K562 (cell line): ENCODE measurements around the gene DHPS. TPM values are rescaled to one million over a fixed set of nuclear protein-coding genes. Genes with fewer than 3 reads are reported as not detected.

Experiments used
- SIN3A ChIP-seq, 2 experiments: fragments of 150-350 bp in 1 of 2; IDR thresholded peaks; 2 replicates each; pipeline ENCODE4 v1.6.1; 2011 to 2016; ENCODE audit warnings: borderline replicate concordance in 2 of 2, low read depth in 2 of 2, low read length in 2 of 2, mild to moderate bottlenecking in 2 of 2, moderate library complexity in 2 of 2; ENCODE audit not compliant: control insufficient read depth in 1 of 2
- TAF9B ChIP-seq: fragments of 450-650 bp; IDR thresholded peaks from 2 replicates; pipeline ENCODE4 v1.6.1; 2018; ENCODE audit warnings: mild to moderate bottlenecking; ENCODE audit not compliant: partially characterized antibody
- ZNF239 ChIP-seq: fragments of 250-450 bp; sonication (Bioruptor Pico); IDR thresholded peaks from 2 replicates; pipeline ENCODE4 v1.4.0; 2020; ENCODE audit warnings: mild to moderate bottlenecking
- polyA plus RNA-seq, 8 experiments: library from polyadenylated mRNA; depleted of rRNA in 4 of 8; stranded (reverse) in 5 of 8; unstranded in 3 of 8; fragments of >200 nt; fragmentation: Nextera tagmentation in 2 of 8; fragmentation: Illumina TruSeq in 1 of 8; extraction: Ambion mirVana in 2 of 8; extraction: Trizol in 1 of 8; gene quantifications; 2 replicates each; pipeline versions ENCODE4 v1.2.1 to v1.2.3, GENCODE V29; 2011 to 2014; ENCODE audit warnings: inconsistent platforms in 1 of 8, missing spikeins in 1 of 8
- total RNA-seq, 7 experiments: library from RNA; depleted of rRNA in 6 of 7; stranded (reverse); fragments of >200 nt in 6 of 7; fragmentation: Illumina TruSeq in 2 of 7; extraction: Trizol in 2 of 7; gene quantifications; 2 replicates each; pipeline versions ENCODE4 v1.2.1 to v1.2.3, GENCODE V29; 2011 to 2021; ENCODE audit warnings: low replicate concordance in 1 of 7
- TF ChIP-seq, protein P1 (sequence below): fragments of 200-600 bp; sonication (generic); IDR thresholded peaks from one replicate; pipeline ENCODE4 v1.6.1; 2012; ENCODE audit warnings: mild to moderate bottlenecking, low read depth, low read length, inconsistent platforms
- TF ChIP-seq, protein P2 (sequence below): fragments of 450-650 bp; IDR thresholded peaks from 2 replicates; pipeline ENCODE4 v1.7.0; 2016; ENCODE audit warnings: borderline replicate concordance
- TF ChIP-seq, protein P3 (sequence below): fragments of 450-650 bp; IDR thresholded peaks from 2 replicates; pipeline ENCODE4 v1.6.1; 2018; ENCODE audit not compliant: partially characterized antibody

DHPS gene
- total and polyA plus RNA-seq, 9 of the 15 experiments (the other 6 are each of a cell fraction or from before 2014, with no cell fraction given), result 47.1 to 110 (median 79.9) TPM

DNA sequence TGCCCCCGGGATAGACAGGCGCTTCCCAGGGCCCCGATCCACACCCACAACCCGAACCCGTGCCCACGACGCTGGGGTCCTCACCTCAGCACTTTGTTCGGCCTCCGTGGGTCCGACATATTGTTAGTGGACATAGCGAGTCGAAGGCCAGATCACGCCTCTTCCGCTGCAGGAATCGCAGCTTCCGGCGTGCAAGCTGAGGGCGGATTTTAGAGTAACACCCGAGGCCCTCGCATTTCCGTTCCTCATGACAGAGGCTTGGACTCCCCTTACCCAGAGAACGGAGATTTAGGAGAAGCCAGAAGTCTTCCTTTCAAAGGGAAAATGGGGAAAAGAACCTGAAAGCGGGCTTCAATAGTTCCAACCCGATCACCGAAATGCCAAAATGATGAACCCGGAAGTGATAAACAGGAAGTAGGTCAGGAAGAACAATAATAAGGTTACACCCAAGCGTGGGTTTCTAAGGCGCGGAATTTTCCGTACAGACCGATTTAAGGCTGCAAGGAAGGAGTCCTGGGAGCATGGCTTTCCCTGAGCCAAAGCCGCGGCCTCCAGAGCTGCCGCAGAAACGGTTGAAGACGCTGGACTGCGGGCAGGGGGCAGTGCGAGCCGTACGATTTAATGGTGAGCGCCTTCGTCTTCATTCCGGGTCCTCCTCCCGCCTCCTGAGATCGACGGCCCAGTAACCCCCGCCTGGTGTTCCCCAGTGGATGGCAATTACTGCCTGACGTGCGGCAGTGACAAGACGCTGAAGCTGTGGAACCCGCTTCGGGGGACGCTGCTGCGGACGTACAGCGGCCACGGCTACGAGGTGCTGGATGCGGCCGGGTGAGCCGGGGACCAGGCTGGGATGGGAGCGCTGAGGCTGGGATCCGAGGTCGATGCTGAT lies 12.2 kb downstream of the DHPS start (continued):
- TF ChIP-seq, protein P1, sequence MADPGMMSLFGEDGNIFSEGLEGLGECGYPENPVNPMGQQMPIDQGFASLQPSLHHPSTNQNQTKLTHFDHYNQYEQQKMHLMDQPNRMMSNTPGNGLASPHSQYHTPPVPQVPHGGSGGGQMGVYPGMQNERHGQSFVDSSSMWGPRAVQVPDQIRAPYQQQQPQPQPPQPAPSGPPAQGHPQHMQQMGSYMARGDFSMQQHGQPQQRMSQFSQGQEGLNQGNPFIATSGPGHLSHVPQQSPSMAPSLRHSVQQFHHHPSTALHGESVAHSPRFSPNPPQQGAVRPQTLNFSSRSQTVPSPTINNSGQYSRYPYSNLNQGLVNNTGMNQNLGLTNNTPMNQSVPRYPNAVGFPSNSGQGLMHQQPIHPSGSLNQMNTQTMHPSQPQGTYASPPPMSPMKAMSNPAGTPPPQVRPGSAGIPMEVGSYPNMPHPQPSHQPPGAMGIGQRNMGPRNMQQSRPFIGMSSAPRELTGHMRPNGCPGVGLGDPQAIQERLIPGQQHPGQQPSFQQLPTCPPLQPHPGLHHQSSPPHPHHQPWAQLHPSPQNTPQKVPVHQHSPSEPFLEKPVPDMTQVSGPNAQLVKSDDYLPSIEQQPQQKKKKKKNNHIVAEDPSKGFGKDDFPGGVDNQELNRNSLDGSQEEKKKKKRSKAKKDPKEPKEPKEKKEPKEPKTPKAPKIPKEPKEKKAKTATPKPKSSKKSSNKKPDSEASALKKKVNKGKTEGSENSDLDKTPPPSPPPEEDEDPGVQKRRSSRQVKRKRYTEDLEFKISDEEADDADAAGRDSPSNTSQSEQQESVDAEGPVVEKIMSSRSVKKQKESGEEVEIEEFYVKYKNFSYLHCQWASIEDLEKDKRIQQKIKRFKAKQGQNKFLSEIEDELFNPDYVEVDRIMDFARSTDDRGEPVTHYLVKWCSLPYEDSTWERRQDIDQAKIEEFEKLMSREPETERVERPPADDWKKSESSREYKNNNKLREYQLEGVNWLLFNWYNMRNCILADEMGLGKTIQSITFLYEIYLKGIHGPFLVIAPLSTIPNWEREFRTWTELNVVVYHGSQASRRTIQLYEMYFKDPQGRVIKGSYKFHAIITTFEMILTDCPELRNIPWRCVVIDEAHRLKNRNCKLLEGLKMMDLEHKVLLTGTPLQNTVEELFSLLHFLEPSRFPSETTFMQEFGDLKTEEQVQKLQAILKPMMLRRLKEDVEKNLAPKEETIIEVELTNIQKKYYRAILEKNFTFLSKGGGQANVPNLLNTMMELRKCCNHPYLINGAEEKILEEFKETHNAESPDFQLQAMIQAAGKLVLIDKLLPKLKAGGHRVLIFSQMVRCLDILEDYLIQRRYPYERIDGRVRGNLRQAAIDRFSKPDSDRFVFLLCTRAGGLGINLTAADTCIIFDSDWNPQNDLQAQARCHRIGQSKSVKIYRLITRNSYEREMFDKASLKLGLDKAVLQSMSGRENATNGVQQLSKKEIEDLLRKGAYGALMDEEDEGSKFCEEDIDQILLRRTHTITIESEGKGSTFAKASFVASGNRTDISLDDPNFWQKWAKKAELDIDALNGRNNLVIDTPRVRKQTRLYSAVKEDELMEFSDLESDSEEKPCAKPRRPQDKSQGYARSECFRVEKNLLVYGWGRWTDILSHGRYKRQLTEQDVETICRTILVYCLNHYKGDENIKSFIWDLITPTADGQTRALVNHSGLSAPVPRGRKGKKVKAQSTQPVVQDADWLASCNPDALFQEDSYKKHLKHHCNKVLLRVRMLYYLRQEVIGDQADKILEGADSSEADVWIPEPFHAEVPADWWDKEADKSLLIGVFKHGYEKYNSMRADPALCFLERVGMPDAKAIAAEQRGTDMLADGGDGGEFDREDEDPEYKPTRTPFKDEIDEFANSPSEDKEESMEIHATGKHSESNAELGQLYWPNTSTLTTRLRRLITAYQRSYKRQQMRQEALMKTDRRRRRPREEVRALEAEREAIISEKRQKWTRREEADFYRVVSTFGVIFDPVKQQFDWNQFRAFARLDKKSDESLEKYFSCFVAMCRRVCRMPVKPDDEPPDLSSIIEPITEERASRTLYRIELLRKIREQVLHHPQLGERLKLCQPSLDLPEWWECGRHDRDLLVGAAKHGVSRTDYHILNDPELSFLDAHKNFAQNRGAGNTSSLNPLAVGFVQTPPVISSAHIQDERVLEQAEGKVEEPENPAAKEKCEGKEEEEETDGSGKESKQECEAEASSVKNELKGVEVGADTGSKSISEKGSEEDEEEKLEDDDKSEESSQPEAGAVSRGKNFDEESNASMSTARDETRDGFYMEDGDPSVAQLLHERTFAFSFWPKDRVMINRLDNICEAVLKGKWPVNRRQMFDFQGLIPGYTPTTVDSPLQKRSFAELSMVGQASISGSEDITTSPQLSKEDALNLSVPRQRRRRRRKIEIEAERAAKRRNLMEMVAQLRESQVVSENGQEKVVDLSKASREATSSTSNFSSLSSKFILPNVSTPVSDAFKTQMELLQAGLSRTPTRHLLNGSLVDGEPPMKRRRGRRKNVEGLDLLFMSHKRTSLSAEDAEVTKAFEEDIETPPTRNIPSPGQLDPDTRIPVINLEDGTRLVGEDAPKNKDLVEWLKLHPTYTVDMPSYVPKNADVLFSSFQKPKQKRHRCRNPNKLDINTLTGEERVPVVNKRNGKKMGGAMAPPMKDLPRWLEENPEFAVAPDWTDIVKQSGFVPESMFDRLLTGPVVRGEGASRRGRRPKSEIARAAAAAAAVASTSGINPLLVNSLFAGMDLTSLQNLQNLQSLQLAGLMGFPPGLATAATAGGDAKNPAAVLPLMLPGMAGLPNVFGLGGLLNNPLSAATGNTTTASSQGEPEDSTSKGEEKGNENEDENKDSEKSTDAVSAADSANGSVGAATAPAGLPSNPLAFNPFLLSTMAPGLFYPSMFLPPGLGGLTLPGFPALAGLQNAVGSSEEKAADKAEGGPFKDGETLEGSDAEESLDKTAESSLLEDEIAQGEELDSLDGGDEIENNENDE, result no peak
- TF ChIP-seq SIN3A (IDR thresholded peaks at IDR 0.05; ENCODE audit: borderline replicate concordance in 2 of 2, control insufficient read depth in 1 of 2, low read depth in 2 of 2, low read length in 2 of 2) (peak in 1 of 2 experiments; percentile 72; a peak in 2 of 4 replicates), TAF9B (no peak), ZNF239 (CRISPR knock-in tag) (peak; percentile 51; the same call in 1 of the 2 replicates)
- TF ChIP-seq, protein P2, sequence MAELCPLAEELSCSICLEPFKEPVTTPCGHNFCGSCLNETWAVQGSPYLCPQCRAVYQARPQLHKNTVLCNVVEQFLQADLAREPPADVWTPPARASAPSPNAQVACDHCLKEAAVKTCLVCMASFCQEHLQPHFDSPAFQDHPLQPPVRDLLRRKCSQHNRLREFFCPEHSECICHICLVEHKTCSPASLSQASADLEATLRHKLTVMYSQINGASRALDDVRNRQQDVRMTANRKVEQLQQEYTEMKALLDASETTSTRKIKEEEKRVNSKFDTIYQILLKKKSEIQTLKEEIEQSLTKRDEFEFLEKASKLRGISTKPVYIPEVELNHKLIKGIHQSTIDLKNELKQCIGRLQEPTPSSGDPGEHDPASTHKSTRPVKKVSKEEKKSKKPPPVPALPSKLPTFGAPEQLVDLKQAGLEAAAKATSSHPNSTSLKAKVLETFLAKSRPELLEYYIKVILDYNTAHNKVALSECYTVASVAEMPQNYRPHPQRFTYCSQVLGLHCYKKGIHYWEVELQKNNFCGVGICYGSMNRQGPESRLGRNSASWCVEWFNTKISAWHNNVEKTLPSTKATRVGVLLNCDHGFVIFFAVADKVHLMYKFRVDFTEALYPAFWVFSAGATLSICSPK, result no peak
- TF ChIP-seq, protein P3, sequence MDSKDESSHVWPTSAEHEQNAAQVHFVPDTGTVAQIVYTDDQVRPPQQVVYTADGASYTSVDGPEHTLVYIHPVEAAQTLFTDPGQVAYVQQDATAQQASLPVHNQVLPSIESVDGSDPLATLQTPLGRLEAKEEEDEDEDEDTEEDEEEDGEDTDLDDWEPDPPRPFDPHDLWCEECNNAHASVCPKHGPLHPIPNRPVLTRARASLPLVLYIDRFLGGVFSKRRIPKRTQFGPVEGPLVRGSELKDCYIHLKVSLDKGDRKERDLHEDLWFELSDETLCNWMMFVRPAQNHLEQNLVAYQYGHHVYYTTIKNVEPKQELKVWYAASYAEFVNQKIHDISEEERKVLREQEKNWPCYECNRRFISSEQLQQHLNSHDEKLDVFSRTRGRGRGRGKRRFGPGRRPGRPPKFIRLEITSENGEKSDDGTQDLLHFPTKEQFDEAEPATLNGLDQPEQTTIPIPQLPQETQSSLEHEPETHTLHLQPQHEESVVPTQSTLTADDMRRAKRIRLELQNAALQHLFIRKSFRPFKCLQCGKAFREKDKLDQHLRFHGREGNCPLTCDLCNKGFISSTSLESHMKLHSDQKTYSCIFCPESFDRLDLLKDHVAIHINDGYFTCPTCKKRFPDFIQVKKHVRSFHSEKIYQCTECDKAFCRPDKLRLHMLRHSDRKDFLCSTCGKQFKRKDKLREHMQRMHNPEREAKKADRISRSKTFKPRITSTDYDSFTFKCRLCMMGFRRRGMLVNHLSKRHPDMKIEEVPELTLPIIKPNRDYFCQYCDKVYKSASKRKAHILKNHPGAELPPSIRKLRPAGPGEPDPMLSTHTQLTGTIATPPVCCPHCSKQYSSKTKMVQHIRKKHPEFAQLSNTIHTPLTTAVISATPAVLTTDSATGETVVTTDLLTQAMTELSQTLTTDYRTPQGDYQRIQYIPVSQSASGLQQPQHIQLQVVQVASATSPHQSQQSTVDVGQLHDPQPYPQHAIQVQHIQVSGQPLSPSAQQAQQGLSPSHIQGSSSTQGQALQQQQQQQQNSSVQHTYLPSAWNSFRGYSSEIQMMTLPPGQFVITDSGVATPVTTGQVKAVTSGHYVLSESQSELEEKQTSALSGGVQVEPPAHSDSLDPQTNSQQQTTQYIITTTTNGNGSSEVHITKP, result no peak
